ENCODE results near the gene PANK3. TPM values are rescaled to one million over a fixed set of nuclear protein-coding genes. Genes with fewer than 3 reads are reported as not detected.
A peak's percentile ranks its signal among the peaks of the same experiment; 100 is the strongest.
"Not testable (repeated sequence)": the region's sequence is repeated elsewhere in the genome, so short reads cannot be mapped to it uniquely, and the experiment has no call there.

Gene PANK3
- total RNA-seq, 1 experiment from 2014 or later = 31.4 TPM

DNA sequence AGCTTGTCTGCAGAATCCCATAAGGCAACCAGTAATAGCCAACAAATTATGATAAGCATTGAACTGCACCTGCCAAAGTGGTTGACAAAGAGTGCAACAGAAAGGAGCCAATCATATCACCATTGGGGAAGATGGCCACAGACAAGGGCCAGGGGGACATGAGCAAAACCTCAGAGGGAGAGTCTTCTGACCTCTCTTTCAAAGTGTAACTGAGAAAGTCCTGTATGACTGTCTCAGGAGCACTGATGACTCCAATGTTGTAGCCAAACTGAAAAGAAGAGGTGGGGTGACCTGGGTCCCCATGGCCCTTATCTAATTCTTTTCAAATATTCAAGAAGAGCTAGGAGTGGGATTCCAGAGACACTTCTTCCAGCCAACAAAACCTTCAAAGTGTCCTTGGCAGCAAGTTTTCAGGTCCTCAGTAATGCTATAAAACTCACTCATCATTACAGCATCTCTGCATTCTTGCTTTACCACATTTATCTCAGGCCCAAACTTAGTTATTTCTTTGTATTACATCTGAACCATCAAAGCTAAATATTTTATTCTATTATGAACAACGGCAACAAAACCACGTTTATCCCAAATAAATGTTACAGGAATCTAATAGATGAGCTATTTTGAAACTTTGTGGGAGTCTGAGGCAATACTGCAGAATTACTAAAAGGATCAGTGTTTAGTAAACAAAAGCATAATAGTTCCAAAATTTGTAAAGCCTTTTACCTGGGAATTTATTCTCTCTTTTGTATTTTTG is 25.6 kb downstream of the PANK3 start:
- no peak for DNase-seq (ENCODE audit: low read depth)

DNA sequence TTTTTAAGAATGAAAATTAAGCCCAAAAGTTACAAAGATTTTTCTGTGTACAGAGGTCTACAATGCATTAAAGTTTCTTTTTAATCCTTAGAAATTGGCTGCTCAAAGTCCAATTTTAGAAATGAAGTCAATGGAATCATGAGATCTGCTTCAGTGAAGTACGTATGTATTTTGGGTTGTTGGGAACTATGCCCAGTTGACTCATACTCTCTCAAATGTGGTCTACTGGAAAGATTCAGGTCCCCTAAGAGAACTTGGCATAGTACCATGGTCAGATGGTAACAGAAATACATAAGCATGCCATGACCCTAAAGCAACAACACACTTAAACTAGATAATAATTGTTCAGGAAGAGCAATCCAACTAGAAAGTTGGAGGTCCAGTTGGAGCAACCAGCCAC is 27.0 kb downstream of the PANK3 start:
- peak; percentile 62 for DNase-seq (ENCODE audit: low read depth)

DNA sequence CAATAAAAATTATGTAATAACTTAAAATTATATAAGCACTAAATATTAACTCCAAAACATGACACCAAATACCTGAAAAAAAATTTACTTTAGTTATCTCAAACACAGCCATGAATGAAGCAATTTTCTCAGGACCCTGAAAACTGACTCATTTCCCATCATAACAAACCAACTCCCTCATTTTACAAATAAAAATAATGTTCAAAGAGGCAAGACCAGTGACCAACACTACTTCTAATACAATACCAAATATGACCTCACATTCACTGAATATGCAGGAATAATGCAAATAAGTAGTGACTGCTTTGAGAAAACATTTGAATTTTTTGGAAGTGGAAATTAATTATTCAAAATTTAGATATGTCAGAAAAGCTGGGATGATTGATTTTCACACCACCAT is 28.5 kb downstream of the PANK3 start:
- DNase-seq (ENCODE audit: low read depth) = no peak

DNA sequence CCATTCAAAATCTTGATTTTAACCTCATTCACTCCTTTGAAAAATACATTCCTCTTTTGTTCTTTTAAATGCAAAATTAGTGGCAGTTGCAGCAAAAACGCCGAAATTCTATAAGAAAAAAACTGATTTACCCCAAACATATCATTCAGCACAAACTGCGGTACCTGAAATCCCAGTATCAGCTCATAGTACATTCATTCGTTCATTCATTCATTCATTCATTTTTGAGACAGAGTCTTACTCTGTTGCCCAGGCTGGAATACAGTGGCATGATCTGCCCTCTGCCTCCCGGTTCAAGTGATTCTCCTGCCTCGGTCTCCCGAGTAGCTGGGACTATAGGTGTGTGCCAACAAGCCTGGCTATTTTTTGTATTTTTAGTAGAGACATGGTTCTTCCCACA is 29.6 kb downstream of the PANK3 start:
- DNase-seq (ENCODE audit: low read depth) = no peak

DNA sequence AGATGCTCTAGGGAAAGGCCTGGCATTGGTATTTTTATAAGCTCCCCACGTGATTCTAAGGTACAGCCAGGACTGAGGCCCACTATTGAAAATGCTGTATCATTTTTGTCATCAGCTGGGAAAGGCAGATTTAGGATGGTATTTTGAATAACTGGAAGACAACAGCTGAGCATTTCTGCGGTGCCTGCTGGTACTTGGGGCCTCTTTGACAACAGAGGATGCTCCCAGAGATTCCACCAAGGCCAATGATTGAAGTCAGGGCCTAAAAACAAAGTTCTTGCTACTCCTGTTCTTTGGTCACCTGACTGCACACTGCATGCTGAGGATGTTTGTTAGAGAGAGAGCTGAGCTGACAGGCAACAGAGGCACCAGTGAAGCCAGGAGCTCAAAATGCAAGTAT is 42.0 kb downstream of the PANK3 start:
- DNase-seq (ENCODE audit: low read depth) = no peak

DNA sequence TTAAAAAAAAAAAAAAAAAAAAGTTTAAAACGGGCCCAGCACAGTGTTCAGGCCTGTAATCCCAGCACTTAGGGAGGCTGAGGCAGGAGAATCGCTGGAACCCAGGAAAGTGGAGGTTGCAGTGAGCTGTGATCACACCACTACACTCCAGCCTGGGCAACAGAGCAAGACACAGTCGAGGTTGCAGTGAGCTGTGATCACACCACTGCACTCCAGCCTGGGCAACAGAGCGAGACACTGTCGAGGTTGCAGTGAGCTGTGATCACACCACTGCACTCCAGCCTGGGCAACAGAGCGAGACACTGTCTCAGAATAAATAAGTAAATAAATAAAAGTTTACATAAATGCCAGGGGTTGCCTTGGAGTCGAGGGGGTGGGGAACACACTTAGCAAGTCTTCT is 44.8 kb downstream of the PANK3 start:
- not testable (repeated sequence) for DNase-seq (ENCODE audit: low read depth)

DNA sequence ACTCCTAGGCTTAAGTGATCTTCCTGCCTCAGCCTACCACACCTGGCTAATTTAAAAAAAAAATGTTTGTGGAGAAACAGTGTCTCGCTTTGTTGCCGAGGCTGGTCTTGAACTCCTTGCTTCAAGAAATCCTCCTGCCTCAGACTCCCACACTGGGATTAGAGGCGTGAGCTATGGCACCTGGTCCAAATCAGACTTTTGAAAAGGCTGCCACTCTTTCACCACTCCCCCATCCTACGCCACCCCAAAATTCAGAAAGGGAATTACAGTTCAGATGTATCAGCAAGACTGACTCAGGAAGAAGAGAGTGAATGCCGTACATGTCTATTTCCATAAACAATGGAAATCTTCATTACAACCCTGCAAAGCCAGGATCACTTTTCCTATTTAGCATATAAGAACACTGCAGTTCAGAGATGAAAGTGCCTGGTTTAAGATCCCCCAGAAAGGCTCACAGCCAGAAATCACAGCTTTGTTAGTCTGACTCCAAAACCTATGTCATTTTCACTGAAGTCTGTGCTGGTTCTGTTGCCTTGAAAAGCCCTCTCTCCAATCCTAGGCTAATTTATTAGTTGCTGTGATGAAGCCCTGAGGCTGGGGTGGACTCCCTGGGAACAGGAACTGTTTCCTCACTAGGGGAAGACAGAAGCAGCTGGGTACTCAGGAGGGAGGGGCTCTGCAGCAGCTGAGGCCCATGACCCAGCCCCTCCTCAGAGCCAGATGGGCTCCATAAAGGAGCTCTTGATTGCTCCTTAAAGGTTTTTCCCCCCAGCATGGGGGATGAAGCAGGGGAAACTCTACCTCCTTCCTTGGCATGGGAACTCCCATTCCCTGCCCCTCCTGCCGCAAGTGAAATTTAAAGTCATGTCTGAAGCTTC is 46.9 kb downstream of the PANK3 start:
- DNase-seq (ENCODE audit: low read depth) = no peak

DNA sequence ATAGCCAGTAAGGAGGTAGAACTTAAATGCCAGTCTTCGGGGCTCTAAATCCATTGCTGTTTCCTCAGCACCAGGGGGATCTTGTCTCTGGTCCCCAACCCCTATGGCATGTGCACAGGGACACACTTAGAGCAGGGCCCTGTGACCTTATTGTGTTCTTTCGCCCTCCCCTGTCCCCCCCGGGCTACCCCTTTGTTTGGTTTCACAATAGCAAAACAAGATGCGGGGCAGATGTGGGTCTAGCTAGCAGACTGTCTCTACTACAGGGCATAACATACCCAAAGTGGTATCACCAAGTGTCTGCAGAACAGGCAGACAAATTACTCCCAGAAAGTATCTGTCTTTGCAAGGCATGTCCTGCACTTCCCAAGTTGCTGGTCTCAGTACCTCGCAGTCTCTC is 48.0 kb downstream of the PANK3 start:
- DNase-seq (ENCODE audit: low read depth) = no peak

DNA sequence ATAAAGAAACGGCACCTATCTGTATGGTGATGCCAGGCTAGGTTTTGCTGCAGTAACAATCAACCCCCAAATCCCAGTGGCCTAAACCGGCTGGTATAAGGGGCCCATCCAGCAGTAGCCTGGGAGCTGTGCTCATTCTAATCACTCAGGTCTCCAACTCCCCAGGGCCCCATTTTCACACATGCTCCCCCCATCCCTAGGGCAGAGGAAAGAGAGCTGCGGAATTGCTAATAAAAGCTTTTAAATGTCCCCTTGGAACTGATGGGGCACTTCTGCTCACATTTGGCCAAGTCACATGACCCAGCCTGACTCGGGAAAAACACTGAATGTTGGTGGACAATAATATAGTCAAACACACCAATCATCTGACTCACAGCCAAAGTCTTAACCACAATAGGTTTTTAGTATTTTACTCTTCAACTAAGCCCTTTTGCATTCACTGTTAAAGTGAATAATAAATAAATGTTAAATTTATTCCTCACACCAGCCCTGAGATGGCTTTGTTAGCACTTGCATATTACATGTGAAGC is 48.5 kb downstream of the PANK3 start:
- no peak for DNase-seq (ENCODE audit: low read depth)

DNA sequence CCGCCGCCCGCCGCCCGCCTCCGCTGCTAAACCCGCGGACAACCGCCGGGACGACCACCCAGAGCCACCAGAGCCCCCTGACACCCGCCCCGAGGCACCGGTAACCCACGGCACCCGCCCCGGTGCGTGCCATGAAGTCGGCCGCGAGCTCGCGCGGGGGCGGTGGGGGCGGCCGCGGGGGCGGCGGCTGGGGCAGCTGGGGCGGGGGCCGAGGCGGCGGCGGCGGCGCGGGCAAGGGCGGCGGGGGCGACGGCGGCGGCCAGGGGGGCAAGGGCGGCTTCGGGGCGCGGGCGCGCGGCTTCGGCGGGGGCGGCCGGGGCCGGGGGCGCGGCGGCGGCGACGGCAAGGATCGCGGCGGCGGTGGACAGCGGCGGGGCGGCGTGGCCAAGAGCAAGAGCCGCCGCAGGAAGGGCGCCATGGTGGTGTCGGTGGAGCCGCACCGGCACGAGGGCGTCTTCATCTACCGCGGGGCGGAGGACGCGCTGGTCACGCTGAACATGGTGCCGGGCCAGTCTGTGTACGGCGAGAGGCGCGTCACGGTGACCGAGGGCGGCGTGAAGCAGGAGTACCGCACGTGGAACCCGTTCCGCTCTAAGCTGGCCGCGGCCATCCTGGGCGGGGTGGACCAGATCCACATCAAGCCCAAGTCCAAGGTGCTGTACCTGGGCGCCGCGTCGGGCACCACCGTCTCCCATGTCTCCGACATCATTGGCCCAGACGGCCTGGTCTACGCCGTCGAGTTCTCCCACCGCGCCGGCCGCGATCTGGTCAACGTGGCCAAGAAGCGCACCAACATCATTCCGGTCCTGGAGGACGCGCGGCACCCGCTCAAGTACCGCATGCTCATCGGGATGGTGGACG is 49.6 kb downstream of the PANK3 start:
- no peak for DNase-seq (ENCODE audit: low read depth)

DNA sequence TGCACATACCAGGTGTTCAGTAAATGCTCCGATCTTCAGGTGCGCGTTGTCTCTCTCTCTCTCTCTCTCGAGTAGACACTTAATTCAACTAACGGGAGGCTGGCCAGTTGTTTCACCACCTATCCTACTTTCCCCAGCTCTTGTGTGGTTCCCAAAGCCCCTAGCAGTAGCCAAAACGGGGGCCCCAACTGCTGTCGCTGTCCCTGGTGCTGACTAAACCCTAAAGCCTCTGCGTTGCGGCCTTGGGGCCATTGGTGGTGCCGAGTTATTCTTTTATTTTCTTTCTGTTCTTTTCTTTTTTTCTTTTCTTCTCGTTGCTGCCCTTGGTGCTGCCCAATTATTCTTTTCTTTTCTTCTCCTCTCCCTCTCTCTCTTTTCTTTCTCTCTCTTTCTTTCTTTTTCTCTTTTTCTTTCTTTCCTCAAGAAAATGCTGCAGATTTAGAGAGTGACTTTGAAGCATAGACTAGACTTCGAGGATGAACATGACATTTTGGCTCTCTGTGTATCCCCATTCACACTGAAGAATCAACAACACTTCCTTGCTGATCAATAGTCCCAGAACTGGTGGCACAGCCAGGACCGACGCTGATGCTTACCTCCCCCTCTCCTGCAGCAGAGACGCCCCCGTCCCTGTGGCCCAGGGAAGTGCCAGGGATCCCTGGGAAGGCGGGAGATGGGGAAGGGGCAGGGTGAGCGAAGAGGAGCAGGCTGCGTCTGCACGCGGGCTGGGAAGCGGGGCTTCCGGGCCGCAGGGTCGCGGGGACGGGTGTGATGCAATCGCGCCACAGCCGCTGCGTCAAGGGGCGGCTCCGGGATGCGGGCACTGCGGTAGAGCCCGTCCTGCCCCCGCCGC is 50.4 kb downstream of the PANK3 start, which contains the start of gene FBLL1:
Gene FBLL1, plus strand, starts transcription at position 785 of the 853 bp plus-strand sequence. CDS start 200 bp downstream, outside the sequence.
- DNase-seq (ENCODE audit: low read depth) = no peak

DNA sequence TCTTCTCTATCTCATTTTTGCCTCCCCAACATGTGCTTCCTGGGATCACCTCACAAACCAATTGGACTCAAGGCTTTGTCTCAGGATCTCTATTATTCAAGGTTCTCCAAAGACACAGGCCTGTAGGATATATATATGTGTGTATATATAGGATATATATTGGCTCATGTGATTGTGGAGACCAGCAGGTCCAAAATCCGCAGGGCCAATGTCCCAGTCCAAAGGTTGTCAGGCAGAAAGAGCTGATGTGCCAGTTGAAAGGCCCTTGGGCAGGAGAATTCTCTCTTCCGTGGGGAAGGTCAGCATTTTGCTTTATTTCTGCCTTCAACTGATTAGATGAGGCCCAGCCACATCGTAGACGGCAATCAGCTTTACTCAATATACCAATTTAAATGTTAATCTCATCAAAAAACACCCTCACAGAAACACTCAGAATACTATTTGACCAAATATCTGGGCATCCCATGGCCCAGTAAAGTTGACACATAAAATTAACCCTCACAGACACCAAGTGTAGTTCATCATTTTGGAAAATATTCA is 51.3 kb downstream of the PANK3 start:
- no peak for DNase-seq (ENCODE audit: low read depth)

DNA sequence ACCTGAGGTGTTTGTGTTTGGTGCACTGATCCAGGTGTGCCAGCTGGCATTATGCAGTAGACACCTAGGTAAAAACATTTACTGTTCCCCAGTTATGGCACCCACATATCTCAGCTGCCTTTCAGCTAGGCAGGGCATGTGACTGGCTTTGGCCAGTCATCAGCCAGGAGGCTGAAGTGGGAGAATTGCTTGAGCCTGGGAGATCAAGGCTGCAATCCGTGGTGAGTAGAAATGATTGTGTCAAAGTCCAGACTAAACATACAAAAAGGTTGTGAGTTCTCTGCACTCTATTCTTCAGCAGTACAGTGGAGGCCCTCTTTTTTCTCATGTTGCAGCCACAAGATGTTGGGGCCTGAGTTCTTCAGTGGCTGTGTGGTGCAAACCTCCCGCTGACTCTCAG is 53.3 kb downstream of the PANK3 start:
- no peak for DNase-seq (ENCODE audit: low read depth)

DNA sequence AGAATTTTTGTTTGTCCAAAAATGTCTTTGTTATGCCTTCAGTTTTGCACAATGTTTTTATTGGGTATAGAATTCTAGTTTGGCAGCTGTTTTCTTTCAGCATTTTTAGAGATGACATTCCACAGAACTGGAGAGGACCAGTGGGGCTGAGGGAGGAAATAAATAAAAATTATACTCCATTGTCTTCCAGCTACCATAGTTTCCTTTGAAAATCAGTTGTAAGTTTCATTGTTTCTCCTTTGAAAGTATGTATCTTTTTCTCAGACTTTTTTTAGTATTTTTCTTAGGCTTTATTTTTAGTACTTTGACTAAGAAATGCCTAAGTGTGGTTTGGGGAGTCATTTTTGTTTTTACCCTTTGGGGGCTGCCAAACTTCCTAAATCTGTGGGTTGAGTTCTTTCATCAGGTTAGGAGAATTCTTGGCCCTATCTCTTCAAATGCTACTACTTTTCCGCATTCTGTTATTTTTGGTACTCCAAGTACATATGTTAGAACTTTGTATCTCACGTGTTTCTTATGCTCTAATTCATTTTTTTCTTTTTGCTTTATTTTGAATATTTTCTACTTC is 65.2 kb downstream of the PANK3 start:
- no peak for DNase-seq (ENCODE audit: low read depth)

DNA sequence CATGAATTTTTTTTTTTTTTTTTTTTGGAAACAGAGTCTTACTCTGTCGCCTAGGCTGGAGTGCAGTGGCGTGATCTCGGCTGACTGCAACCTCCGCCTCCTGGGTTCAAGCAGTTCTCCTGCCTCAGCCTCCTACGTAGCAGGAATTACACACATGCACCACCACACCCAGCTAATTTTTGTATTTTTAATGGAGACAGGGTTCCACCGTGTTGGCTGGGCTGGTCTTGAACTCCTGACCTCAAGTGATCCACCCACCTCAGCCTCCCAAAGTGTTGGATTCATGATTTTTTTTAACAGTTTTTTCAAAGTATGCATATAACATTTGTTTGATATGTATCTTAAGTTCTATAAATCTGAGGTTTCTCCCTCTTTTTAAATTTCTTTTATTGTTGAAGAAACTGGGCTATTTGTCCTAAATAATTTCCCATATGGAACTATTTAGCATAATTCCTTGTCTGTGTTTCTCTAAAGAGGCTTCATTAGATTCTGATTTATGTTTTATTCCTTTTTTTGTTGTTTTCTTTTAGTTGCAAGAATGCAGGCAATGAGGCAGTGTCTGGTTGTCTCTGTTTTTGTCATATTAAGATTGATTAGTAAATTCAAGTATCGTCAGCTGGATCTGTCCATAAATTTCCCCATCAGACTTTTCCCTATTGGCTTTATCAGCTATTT is 76.5 kb downstream of the PANK3 start:
- DNase-seq (ENCODE audit: low read depth) = no peak
